G401.6 (cell line): ENCODE data around the gene BCL11B.

ENCODE experiments used
- FAIRE-seq: peaks from 2 replicates; lab custom pipeline; 2012; peaks lifted over from hg19 to GRCh38; lab: Jason Lieb, UNC

The BCL11B gene

GRCh38 chr14:99217066-99217955, 54.7 kb downstream of the BCL11B start:
- no peak for FAIRE-seq

- no peak for FAIRE-seq
Observed at GRCh38 chr14:99216191-99216590, 55.8 kb downstream of the BCL11B start.

- no peak for FAIRE-seq
Observed at GRCh38 chr14:99215277-99215676, 56.7 kb downstream of the BCL11B start.

- no peak for FAIRE-seq
Observed at GRCh38 chr14:99214701-99215100, 57.3 kb downstream of the BCL11B start.

- no peak for FAIRE-seq
Observed at GRCh38 chr14:99213527-99213971, 58.4 kb downstream of the BCL11B start.

- no peak for FAIRE-seq
Observed at GRCh38 chr14:99213101-99213500, 58.9 kb downstream of the BCL11B start.

GRCh38 chr14:99212646-99213045, 59.4 kb downstream of the BCL11B start:
- FAIRE-seq: no peak

- FAIRE-seq: no peak
Observed at GRCh38 chr14:99212199-99212598, 59.8 kb downstream of the BCL11B start.

GRCh38 chr14:99211410-99211809, 60.6 kb downstream of the BCL11B start:
- no peak for FAIRE-seq

GRCh38 chr14:99210333-99210732, 61.7 kb downstream of the BCL11B start:
- FAIRE-seq: no peak

GRCh38 chr14:99209409-99209808, 62.6 kb downstream of the BCL11B start:
- no peak for FAIRE-seq

GRCh38 chr14:99208318-99208717, 63.7 kb downstream of the BCL11B start:
- no peak for FAIRE-seq

GRCh38 chr14:99207456-99207855, 64.5 kb downstream of the BCL11B start:
- no peak for FAIRE-seq

- no peak for FAIRE-seq
Observed at GRCh38 chr14:99206090-99206489, 65.9 kb downstream of the BCL11B start.

GRCh38 chr14:99205086-99205688, 66.8 kb downstream of the BCL11B start:
- FAIRE-seq: no peak

- no peak for FAIRE-seq
Observed at GRCh38 chr14:99203801-99204200, 68.2 kb downstream of the BCL11B start.

- FAIRE-seq: no peak
Observed at GRCh38 chr14:99203080-99203479, 68.9 kb downstream of the BCL11B start.

- FAIRE-seq: no peak
Observed at GRCh38 chr14:99202516-99202915, 69.5 kb downstream of the BCL11B start.

- FAIRE-seq: no peak
Observed at GRCh38 chr14:99201351-99202073, 70.5 kb downstream of the BCL11B start.

- FAIRE-seq: no peak
Observed at GRCh38 chr14:99200654-99201005, 71.4 kb downstream of the BCL11B start.

- no peak for FAIRE-seq
Observed at GRCh38 chr14:99199846-99200653, 71.9 kb downstream of the BCL11B start.
